HEK293T (cell line): ENCODE results near the gene DIPK1C.

Source experiments
- CTCF ChIA-PET: fragments of 350-600 bp; formaldehyde crosslinking; extraction: SDS; loops from one replicate; lab custom pipeline; 2021; ENCODE audit warnings: antibody characterized with exemption, inconsistent platforms; lab: Yijun Ruan, JAX
- POLR2A ChIA-PET: fragments of 350-600 bp; formaldehyde crosslinking; extraction: SDS; loops from one replicate; lab custom pipeline; 2020; ENCODE audit warnings: antibody characterized with exemption, inconsistent platforms; lab: Yijun Ruan, JAX
- DNase-seq: peaks from one replicate; pipeline ENCODE4 v3.0.0; 2012; ENCODE audit warnings: mixed read lengths; ENCODE audit errors: extremely low spot score
- ARNT ChIP-seq: fragments of 450-650 bp; IDR thresholded peaks from 2 replicates; pipeline ENCODE4 v1.6.1; 2017; ENCODE audit warnings: mild to moderate bottlenecking
- BHLHE40 ChIP-seq: fragments of 450-650 bp; IDR thresholded peaks from 2 replicates; pipeline ENCODE4 v1.6.1; 2016; ENCODE audit warnings: mild to moderate bottlenecking, moderate library complexity, borderline replicate concordance
- CTBP1 ChIP-seq: fragments of 450-650 bp; IDR thresholded peaks from 2 replicates; pipeline ENCODE4 v1.6.1; 2016; ENCODE audit warnings: borderline replicate concordance
- ELF4 ChIP-seq: fragments of 450-650 bp; IDR thresholded peaks from 2 replicates; pipeline ENCODE4 v1.6.1; 2017; ENCODE audit warnings: antibody characterized with exemption
- FOXA1 ChIP-seq: fragments of 450-650 bp; IDR thresholded peaks from 2 replicates; pipeline ENCODE4 v1.6.1; 2016; ENCODE audit warnings: mild to moderate bottlenecking
- FOXK2 ChIP-seq: fragments of 450-650 bp; IDR thresholded peaks from 2 replicates; pipeline ENCODE4 v1.6.1; 2016; ENCODE audit warnings: mild to moderate bottlenecking
- FOXM1 ChIP-seq: fragments of 450-650 bp; IDR thresholded peaks from 2 replicates; pipeline ENCODE4 v1.6.1; 2017; ENCODE audit warnings: mild to moderate bottlenecking, borderline replicate concordance
- HDGF ChIP-seq: fragments of 450-650 bp; IDR thresholded peaks from 2 replicates; pipeline ENCODE4 v1.6.1; 2017; ENCODE audit warnings: antibody characterized with exemption, borderline replicate concordance
- L3MBTL2 ChIP-seq: fragments of 450-650 bp; conservative IDR thresholded peaks from 2 replicates; pipeline ENCODE4 v1.6.1; 2016; ENCODE audit warnings: mild to moderate bottlenecking
- LEF1 ChIP-seq: fragments of 450-650 bp; IDR thresholded peaks from 2 replicates; pipeline ENCODE4 v1.6.1; 2017; ENCODE audit warnings: mild to moderate bottlenecking, borderline replicate concordance
- NFRKB ChIP-seq: fragments of 450-650 bp; IDR thresholded peaks from 2 replicates; pipeline ENCODE4 v1.6.1; 2016; ENCODE audit warnings: mild to moderate bottlenecking, moderate library complexity
- PKNOX1 ChIP-seq: fragments of 450-650 bp; IDR thresholded peaks from 2 replicates; pipeline ENCODE4 v1.6.1; 2016
- SP1 ChIP-seq: fragments of 450-650 bp; IDR thresholded peaks from 2 replicates; pipeline ENCODE4 v1.6.1; 2017
- SUZ12 ChIP-seq: fragments of 450-650 bp; IDR thresholded peaks from 2 replicates; pipeline ENCODE4 v1.6.1; 2016; ENCODE audit warnings: mild to moderate bottlenecking
- TARDBP ChIP-seq: fragments of 450-650 bp; IDR thresholded peaks from 2 replicates; pipeline ENCODE4 v1.6.1; 2016
- ZNF384 ChIP-seq: fragments of 450-650 bp; IDR thresholded peaks from 2 replicates; pipeline ENCODE4 v1.6.1; 2016

DIPK1C gene

GRCh38 chr18:74392323-74392722 is 64.8 kb downstream of the DIPK1C start:
- no peak for DNase-seq

GRCh38 chr18:74390900-74391299 is 66.2 kb downstream of the DIPK1C start:
- ChIA-PET POLR2A (no interaction called here), CTCF (no interaction called here)
- TF ChIP-seq CTBP1 (no peak), SP1 (no peak), FOXK2 (no peak), ARNT (no peak), LEF1 (no peak), TARDBP (no peak), HDGF (no peak), PKNOX1 (no peak), ELF4 (no peak), FOXM1 (no peak)
- DNase-seq: no peak

More at GRCh38 chr18:74392323-74392722, 64.8 kb downstream of the DIPK1C start:
- ChIA-PET CTCF (no interaction called here), POLR2A (no interaction called here)
- TF ChIP-seq FOXM1 (no peak), FOXA1 (no peak), ARNT (no peak), ZNF384 (no peak), SUZ12 (no peak), L3MBTL2 (no peak)

- ChIA-PET POLR2A (no interaction called here), CTCF (no interaction called here)
- TF ChIP-seq PKNOX1 (no peak), ELF4 (no peak), ZNF384 (no peak), TARDBP (no peak), NFRKB (no peak), FOXA1 (no peak), HDGF (no peak), FOXK2 (no peak), SUZ12 (no peak)
- no peak for DNase-seq
Measured at GRCh38 chr18:74389991-74390390, 67.1 kb downstream of the DIPK1C start.

GRCh38 chr18:74389171-74389927 is 67.8 kb downstream of the DIPK1C start:
- TF ChIP-seq TARDBP: no peak
- TF ChIP-seq HDGF: no peak
- TF ChIP-seq NFRKB: no peak
- no peak for TF ChIP-seq ELF4
- no peak for TF ChIP-seq FOXM1
- TF ChIP-seq SP1: no peak
- TF ChIP-seq ARNT: no peak
- TF ChIP-seq CTBP1: no peak
- no peak for DNase-seq
- ChIA-PET CTCF (no interaction called here), POLR2A (no interaction called here)

GRCh38 chr18:74388227-74388626 is 68.9 kb downstream of the DIPK1C start:
- ChIA-PET POLR2A (no interaction called here), CTCF (no interaction called here)
- no peak for TF ChIP-seq SP1
- no peak for TF ChIP-seq FOXA1
- TF ChIP-seq NFRKB: no peak
- TF ChIP-seq BHLHE40: no peak
- no peak for TF ChIP-seq LEF1
- no peak for TF ChIP-seq PKNOX1
- TF ChIP-seq L3MBTL2: no peak
- TF ChIP-seq FOXK2: no peak
- no peak for DNase-seq

- ChIA-PET POLR2A (no interaction called here), CTCF (no interaction called here)
- no peak for DNase-seq
- no peak for TF ChIP-seq CTBP1
- no peak for TF ChIP-seq ELF4
- no peak for TF ChIP-seq BHLHE40
- no peak for TF ChIP-seq FOXK2
- no peak for TF ChIP-seq TARDBP
- TF ChIP-seq HDGF: no peak
- TF ChIP-seq ARNT: no peak
- TF ChIP-seq FOXA1: no peak
- TF ChIP-seq PKNOX1: no peak
Measured at GRCh38 chr18:74387383-74387782, 69.7 kb downstream of the DIPK1C start.
